GM12874 (cell line): ENCODE data around the gene TUBB4B.
A peak's percentile ranks its signal among the peaks of the same experiment; 100 is the strongest.

Experiments
- CTCF ChIP-seq: IDR thresholded peaks from 2 replicates; pipeline ENCODE4 v1.5.1; 2011; ENCODE audit warnings: low read depth, mild to moderate bottlenecking, control low read depth, low read length, moderate library complexity; ENCODE audit not compliant: insufficient read depth

TUBB4B gene

DNA sequence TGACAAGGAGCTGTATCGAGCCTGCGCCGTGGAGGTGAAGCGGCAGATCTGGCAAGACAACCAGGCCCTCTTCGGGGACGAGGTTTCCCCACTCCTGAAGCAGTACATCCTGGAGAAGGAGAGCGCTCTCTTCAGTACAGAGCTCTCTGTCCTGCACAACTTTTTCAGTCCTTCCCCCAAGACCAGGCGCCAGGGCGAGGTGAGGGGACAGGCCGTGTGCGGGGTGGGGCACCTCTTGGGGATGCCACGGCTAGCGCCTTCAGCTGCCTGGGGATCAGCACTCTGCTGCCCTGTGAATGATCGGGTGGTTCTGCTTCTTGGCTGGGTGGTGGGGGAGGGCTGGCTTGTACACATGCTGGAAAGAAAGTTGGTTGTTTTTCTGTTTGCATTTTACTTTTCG is 15.8 kb downstream of the TUBB4B start:
- TF ChIP-seq CTCF, result no peak

- TF ChIP-seq CTCF, result peak; percentile 13; the same call in 1 of the 2 replicates
Measured at GRCh38 chr9:137262173-137262908, 21.3 kb downstream of the TUBB4B start.

DNA sequence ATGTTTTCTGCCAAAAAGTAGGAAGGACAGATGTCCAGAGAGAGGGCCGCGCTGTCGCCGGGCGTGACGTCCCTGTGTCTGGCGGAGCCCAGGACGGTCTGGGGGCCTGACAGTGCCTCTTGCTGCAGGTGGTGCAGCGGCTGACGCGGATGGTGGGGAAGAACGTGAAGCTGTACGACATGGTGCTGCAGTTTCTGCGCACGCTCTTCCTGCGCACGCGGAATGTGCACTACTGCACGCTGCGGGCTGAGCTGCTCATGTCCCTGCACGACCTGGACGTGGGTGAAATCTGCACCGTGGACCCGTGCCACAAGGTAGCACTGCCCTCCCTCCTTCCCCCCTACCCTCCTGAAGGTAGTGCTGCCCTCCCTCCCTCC is 21.8 kb downstream of the TUBB4B start:
- TF ChIP-seq CTCF, result no peak

GRCh38 chr9:137263506-137263905 is 22.4 kb downstream of the TUBB4B start:
- TF ChIP-seq CTCF, result no peak

DNA sequence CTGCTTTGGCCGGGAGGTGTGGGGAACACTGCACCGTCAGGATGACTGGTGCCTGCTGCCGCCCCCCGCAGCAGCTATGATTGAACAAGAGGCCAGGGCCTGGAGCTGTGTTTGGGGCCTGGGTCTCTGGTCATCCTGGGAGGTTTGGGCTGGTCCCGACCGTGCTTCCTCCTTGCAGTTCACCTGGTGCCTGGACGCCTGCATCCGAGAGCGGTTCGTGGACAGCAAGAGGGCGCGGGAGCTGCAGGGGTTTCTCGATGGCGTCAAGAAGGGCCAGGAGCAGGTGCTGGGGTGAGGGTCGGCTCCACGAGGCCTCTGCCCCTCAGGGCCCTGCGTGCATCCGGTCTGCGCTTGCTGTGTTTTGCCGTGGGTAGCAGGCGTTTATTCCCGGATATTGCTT is 23.0 kb downstream of the TUBB4B start:
- TF ChIP-seq CTCF, result no peak

DNA sequence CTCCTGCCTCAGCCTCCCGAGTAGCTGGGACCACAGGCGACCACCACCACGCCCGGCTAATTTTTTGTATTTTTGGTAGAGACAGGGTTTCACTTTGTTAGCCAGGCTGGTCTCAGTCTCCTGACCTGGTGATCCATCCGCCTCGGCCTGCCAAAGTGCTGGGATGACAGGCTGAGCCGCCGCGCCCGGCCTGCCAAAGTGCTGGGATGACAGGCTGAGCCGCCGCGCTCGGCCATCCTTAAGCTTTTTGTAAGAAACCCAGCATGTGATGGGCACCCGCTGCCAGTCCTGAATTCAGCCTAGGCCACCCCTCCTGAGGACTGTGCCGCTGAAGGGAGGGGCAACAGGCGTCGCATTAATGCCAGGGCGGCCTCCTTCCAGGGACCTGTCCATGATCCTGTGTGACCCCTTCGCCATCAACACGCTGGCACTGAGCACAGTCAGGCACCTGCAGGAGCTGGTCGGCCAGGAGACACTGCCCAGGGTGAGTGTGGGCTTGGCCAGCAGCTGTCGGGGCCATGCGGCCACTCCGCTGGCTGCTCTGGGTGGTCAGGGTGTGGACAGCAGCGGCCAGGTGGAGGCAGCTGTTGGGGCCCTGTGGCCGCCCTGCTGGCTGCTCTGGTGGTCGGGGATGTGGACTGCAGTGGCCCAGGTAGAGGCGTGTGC is 24.5 kb downstream of the TUBB4B start:
- TF ChIP-seq CTCF, result no peak

- TF ChIP-seq CTCF, result no peak
Measured at GRCh38 chr9:137266162-137266527, 25.1 kb downstream of the TUBB4B start.
